ENCODE results near the gene LARP1. TPM values are rescaled to one million over a fixed set of nuclear protein-coding genes. Genes with fewer than 3 reads are reported as not detected.

The LARP1 gene
- total RNA-seq, 2 donors from 2014 or later: 83.9 to 163 TPM

DNA sequence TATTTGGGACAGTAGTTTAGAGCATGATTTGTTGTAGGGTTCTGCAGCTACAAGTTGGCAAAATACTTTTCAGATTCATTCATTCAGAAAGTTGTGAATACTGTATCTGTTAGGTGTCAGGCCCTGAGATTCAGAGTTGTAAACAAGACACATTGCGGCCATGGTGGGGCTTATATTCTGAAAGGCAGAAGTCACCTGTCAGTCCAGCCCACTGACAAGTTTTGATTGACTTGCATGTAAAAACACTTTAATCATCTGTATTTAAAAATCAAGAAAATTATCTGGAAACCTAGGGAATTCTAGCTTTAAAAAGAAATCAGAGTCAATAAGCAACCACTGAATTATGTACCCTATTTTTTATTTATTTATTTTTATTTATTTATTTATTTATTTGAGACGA lies 13.0 kb downstream of the LARP1 start:
- TF ChIP-seq POLR2AphosphoS5 (IDR thresholded peaks at IDR 0.05): no peak
- TF ChIP-seq, protein P1, sequence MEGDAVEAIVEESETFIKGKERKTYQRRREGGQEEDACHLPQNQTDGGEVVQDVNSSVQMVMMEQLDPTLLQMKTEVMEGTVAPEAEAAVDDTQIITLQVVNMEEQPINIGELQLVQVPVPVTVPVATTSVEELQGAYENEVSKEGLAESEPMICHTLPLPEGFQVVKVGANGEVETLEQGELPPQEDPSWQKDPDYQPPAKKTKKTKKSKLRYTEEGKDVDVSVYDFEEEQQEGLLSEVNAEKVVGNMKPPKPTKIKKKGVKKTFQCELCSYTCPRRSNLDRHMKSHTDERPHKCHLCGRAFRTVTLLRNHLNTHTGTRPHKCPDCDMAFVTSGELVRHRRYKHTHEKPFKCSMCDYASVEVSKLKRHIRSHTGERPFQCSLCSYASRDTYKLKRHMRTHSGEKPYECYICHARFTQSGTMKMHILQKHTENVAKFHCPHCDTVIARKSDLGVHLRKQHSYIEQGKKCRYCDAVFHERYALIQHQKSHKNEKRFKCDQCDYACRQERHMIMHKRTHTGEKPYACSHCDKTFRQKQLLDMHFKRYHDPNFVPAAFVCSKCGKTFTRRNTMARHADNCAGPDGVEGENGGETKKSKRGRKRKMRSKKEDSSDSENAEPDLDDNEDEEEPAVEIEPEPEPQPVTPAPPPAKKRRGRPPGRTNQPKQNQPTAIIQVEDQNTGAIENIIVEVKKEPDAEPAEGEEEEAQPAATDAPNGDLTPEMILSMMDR (IDR thresholded peaks at IDR 0.05): no peak
- TF ChIP-seq POLR2A (IDR thresholded peaks at IDR 0.05): no peak
- no peak overlapping the region for H3K4me3 ChIP-seq
- intact Hi-C loops (cut with DNase I): no loop called here
- peaks cover 6% of the 10 kb centered on the region for H3K4me1 ChIP-seq (replicated peaks)
- H3K27me3 ChIP-seq (replicated peaks; ENCODE audit: insufficient read depth): no peaks in the 10 kb centered on the region
- H3K36me3 ChIP-seq: no peaks in the 10 kb centered on the region
- DNase-seq (ENCODE audit: low spot score): no peak
- WGBS: 98% methylated on average over 2 of the region's 2 CpGs
- no peaks in the 10 kb centered on the region for H3K9me3 ChIP-seq
- H3K27ac ChIP-seq: no peak overlapping the region

GRCh38 chr5:154770111-154770510 lies 14.9 kb downstream of the LARP1 start:
- 65% methylated on average over 2 of the region's 2 CpGs for WGBS
- no peak overlapping the region for H3K4me3 ChIP-seq
- no peaks in the 10 kb centered on the region for H3K36me3 ChIP-seq
- H3K27me3 ChIP-seq (replicated peaks; ENCODE audit: insufficient read depth): no peaks in the 10 kb centered on the region
- no peak for DNase-seq (ENCODE audit: low spot score)
- intact Hi-C loops (cut with DNase I): no loop called here
- H3K27ac ChIP-seq: no peak overlapping the region
- TF ChIP-seq POLR2A (IDR thresholded peaks at IDR 0.05) (no peak), POLR2AphosphoS5 (IDR thresholded peaks at IDR 0.05) (no peak)
- TF ChIP-seq, protein P1 (IDR thresholded peaks at IDR 0.05): no peak
- H3K9me3 ChIP-seq: no peaks in the 10 kb centered on the region
- peaks cover 6% of the 10 kb centered on the region for H3K4me1 ChIP-seq (replicated peaks)

DNA sequence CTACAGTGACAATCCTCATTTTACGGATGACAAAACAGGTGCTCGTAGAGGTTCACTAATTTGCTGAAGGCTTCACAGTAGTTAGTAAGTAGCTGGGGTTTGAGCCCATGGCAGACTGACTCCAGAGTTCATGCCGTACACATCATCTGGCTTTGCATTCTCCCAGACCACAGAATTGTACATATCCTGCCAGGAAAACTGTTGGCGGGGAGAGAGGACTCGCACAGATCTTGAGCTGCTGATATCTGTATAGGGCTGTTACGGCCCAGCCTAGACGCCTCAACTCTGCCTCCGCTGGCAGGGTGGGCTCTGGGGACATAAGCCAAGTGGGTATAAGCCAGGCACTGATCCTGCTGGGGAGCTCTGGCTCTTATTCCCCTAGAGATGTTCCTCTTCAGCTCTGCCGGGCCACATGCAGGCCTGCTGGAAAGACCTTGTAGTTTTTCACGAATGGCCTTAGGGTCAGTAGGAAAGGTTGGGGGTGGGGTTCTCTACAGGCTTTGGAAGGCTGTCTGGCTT lies 16.3 kb downstream of the LARP1 start:
- TF ChIP-seq, protein P1 (IDR thresholded peaks at IDR 0.05): no peak
- TF ChIP-seq POLR2AphosphoS5 (IDR thresholded peaks at IDR 0.05): no peak
- TF ChIP-seq POLR2A (IDR thresholded peaks at IDR 0.05): no peak
- Histone ChIP-seq H3K36me3 (no peaks in the 10 kb centered on the region), H3K27me3 (replicated peaks; ENCODE audit: insufficient read depth) (no peaks in the 10 kb centered on the region), H3K4me3 (no peak overlapping the region), H3K4me1 (replicated peaks) (peaks cover 6% of the 10 kb centered on the region), H3K27ac (peak overlapping the region in 1 of 2 donors; percentile 12), H3K9me3 (no peaks in the 10 kb centered on the region)
- DNase-seq (ENCODE audit: low spot score): peak; percentile 10
- WGBS: 23% methylated on average over 10 of the region's 10 CpGs
- intact Hi-C loops (cut with DNase I): no loop called here

GRCh38 chr5:154773326-154773725 lies 18.1 kb downstream of the LARP1 start:
- WGBS: 84% methylated on average over 3 of the region's 3 CpGs
- no peak overlapping the region for H3K4me3 ChIP-seq
- H3K36me3 ChIP-seq: no peaks in the 10 kb centered on the region
- no peaks in the 10 kb centered on the region for H3K4me1 ChIP-seq (replicated peaks)
- H3K9me3 ChIP-seq: no peaks in the 10 kb centered on the region
- no peak for TF ChIP-seq POLR2A (IDR thresholded peaks at IDR 0.05)
- TF ChIP-seq, protein P1 (IDR thresholded peaks at IDR 0.05): no peak
- TF ChIP-seq POLR2AphosphoS5 (IDR thresholded peaks at IDR 0.05): no peak
- intact Hi-C loops (cut with DNase I): no loop called here
- no peak overlapping the region for H3K27ac ChIP-seq
- DNase-seq (ENCODE audit: low spot score): no peak
- no peaks in the 10 kb centered on the region for H3K27me3 ChIP-seq (replicated peaks; ENCODE audit: insufficient read depth)

GRCh38 chr5:154776167-154776566 lies 21.0 kb downstream of the LARP1 start:
- DNase-seq (ENCODE audit: low spot score): no peak
- intact Hi-C loops (cut with DNase I): no loop called here
- Histone ChIP-seq H3K4me1 (replicated peaks) (no peaks in the 10 kb centered on the region), H3K9me3 (no peaks in the 10 kb centered on the region), H3K27ac (no peak overlapping the region), H3K27me3 (replicated peaks; ENCODE audit: insufficient read depth) (no peaks in the 10 kb centered on the region), H3K4me3 (no peak overlapping the region), H3K36me3 (no peaks in the 10 kb centered on the region)
- TF ChIP-seq POLR2A (IDR thresholded peaks at IDR 0.05) (no peak), POLR2AphosphoS5 (IDR thresholded peaks at IDR 0.05) (no peak)
- TF ChIP-seq, protein P1 (IDR thresholded peaks at IDR 0.05): no peak
- WGBS: 68% methylated on average over 1 of the region's 1 CpG

Measured in prostate gland (tissue), 2 donors.